HCT116 (cell line): Measurements from ENCODE around the gene DIP2C. TPM values are rescaled to one million over a fixed set of nuclear protein-coding genes. Genes with fewer than 3 reads are reported as not detected.

Source experiments
- ATAC-seq: fragments of 200-7000 bp; cut with Tn5 transposase; 2 replicates; pipeline ENCODE4 v1.9.1; 2020; ENCODE audit warnings: mild to moderate bottlenecking, moderate library complexity
- BruUV-seq: library from RNA; stranded (reverse); fragments of 400-500 nt; replicated peaks from 2 replicates; lab custom pipeline; 2021; lab: Mats Ljungman, UMichigan
- CTCF ChIA-PET: fragments of 300-600 bp; sonication (Branson Sonifier 250); formaldehyde crosslinking; loops from one replicate; lab custom pipeline; 2021; ENCODE audit warnings: antibody characterized with exemption; lab: Charles Lee
- POLR2A ChIA-PET: fragments of 300-600, 350-600 bp; sonication (Branson Sonifier 250); formaldehyde crosslinking; loops from one replicate; lab custom pipeline; 2021; ENCODE audit warnings: antibody characterized with exemption; lab: Charles Lee
- RAD21 ChIA-PET, 2 experiments: fragments of 300-600 bp; sonication (Branson Sonifier 250); formaldehyde crosslinking; loops; one replicate each; lab custom pipeline; 2023; ENCODE audit warnings: low total read pairs in 2 of 2; ENCODE audit not compliant: uncharacterized antibody in 2 of 2, unreplicated experiment in 2 of 2, low non-redundant PET in 1 of 2; lab: Charles Lee
- DNase-seq: peaks from one replicate; pipeline ENCODE4 v3.0.0-alpha.2; 2010; ENCODE audit warnings: low read depth, low spot score
- H2AFZ ChIP-seq: fragments of 200-600 bp; shearing (Covaris generic), sonication (generic); 2 replicates; pipeline ENCODE4 v1.6.1; 2017; ENCODE audit warnings: low read depth, mixed run types, mixed read lengths, antibody characterized with exemption, low read length; ENCODE audit not compliant: poor library complexity, severe bottlenecking
- H3K27ac ChIP-seq: 2 replicates; pipeline ENCODE4 v1.5.1; 2012; ENCODE audit warnings: low read depth, low read length
- H3K27me3 ChIP-seq: fragments of 200-600 bp; sonication (generic); 2 replicates; pipeline ENCODE4 v1.6.1; 2016; ENCODE audit warnings: mixed run types, low read length, mixed read lengths; ENCODE audit not compliant: insufficient read depth
- H3K36me3 ChIP-seq, 2 experiments: fragments of 200-500 bp in 1 of 2; fragments of 200-600 bp in 1 of 2; sonication (Bioruptor generic) in 1 of 2; sonication (generic) in 1 of 2; 2 replicates each; pipeline versions ENCODE4 v1.5.1 to v1.6.1; 2014 to 2016; ENCODE audit warnings: low read length in 2 of 2, inconsistent platforms in 1 of 2, mixed read lengths in 1 of 2, mixed run types in 1 of 2; ENCODE audit not compliant: insufficient read depth in 2 of 2, control insufficient read depth in 1 of 2
- H3K4me1 ChIP-seq, 2 experiments: fragments of 200-600 bp in 1 of 2; sonication (generic) in 1 of 2; 2 replicates each; pipeline versions ENCODE4 v1.5.1 to v1.6.1; 2012 to 2017; ENCODE audit warnings: low read length in 2 of 2, inconsistent platforms in 1 of 2, mild to moderate bottlenecking in 1 of 2, mixed read lengths in 1 of 2, mixed run types in 1 of 2, moderate library complexity in 1 of 2; ENCODE audit not compliant: insufficient read depth in 2 of 2, control insufficient read depth in 1 of 2
- H3K4me2 ChIP-seq: fragments of 200-600 bp; sonication (generic); 2 replicates; pipeline ENCODE4 v1.6.1; 2017; ENCODE audit warnings: mixed run types, low read length, mixed read lengths
- H3K4me3 ChIP-seq, 2 experiments: fragments of 200-600 bp in 1 of 2; sonication (generic) in 1 of 2; replicated peaks in 1 of 2; 2 replicates each; pipeline ENCODE4 v1.5.1; 2011 to 2016; ENCODE audit warnings: low read length in 2 of 2, control low read depth in 1 of 2, low read depth in 1 of 2, mild to moderate bottlenecking in 1 of 2, mixed read lengths in 1 of 2, mixed run types in 1 of 2
- H3K79me2 ChIP-seq: fragments of 200-600 bp; sonication (generic); 2 replicates; pipeline ENCODE4 v1.6.1; 2017; ENCODE audit warnings: mild to moderate bottlenecking, mixed run types, low read length, moderate library complexity, mixed read lengths; ENCODE audit not compliant: insufficient read depth
- H3K9ac ChIP-seq: fragments of 200-600 bp; sonication (generic); 2 replicates; pipeline ENCODE4 v1.6.1; 2016; ENCODE audit warnings: low read length, mixed read lengths
- H3K9me2 ChIP-seq: fragments of 200-600 bp; sonication (generic), shearing (Covaris generic); 2 replicates; pipeline ENCODE4 v1.6.1; 2017; ENCODE audit warnings: mixed run types, mild to moderate bottlenecking, moderate library complexity; ENCODE audit not compliant: insufficient read depth
- H3K9me3 ChIP-seq, 2 experiments: fragments of 200-500 bp in 1 of 2; fragments of 200-600 bp in 1 of 2; sonication (Bioruptor generic) in 1 of 2; sonication (generic) in 1 of 2; 2 replicates each; pipeline ENCODE4 v1.6.1; 2014 to 2017; ENCODE audit warnings: low read length in 2 of 2, mixed read lengths in 2 of 2, inconsistent platforms in 1 of 2, low read depth in 1 of 2, mild to moderate bottlenecking in 1 of 2, mixed run types in 1 of 2, moderate library complexity in 1 of 2; ENCODE audit not compliant: control insufficient read depth in 1 of 2, insufficient read depth in 1 of 2
- H4K20me1 ChIP-seq: fragments of 200-600 bp; sonication (generic), shearing (Covaris generic); 2 replicates; pipeline ENCODE4 v1.6.1; 2017; ENCODE audit warnings: mixed run types, mild to moderate bottlenecking, moderate library complexity; ENCODE audit not compliant: insufficient read depth
- CBX3 ChIP-seq: IDR thresholded peaks from 2 replicates; pipeline ENCODE4 v1.6.1; 2012; ENCODE audit warnings: low read depth
- CTCF ChIP-seq, 3 experiments: fragments of 200-600 bp in 1 of 3; sonication (generic) in 1 of 3; IDR thresholded peaks in 2 of 3; conservative IDR thresholded peaks in 1 of 3; 2 replicates each; pipeline ENCODE4 v1.5.1; 2012 to 2017; ENCODE audit warnings: low read depth in 2 of 3, low read length in 2 of 3, antibody characterized with exemption in 1 of 3, borderline replicate concordance in 1 of 3, control low read depth in 1 of 3, mild to moderate bottlenecking in 1 of 3, mixed read lengths in 1 of 3, mixed run types in 1 of 3, moderate library complexity in 1 of 3; ENCODE audit not compliant: insufficient read depth in 1 of 3
- EGR1 ChIP-seq: IDR thresholded peaks from 2 replicates; pipeline ENCODE4 v1.6.1; 2012; ENCODE audit warnings: low read depth
- FOSL1 ChIP-seq: IDR thresholded peaks from 2 replicates; pipeline ENCODE4 v1.6.1; 2012; ENCODE audit warnings: low read depth
- SP1 ChIP-seq: IDR thresholded peaks from 2 replicates; pipeline ENCODE4 v1.6.1; 2012; ENCODE audit warnings: low read depth
- TCF7L2 ChIP-seq: IDR thresholded peaks from 2 replicates; pipeline ENCODE4 v1.7.0; 2011; ENCODE audit warnings: borderline replicate concordance, inconsistent platforms; ENCODE audit not compliant: insufficient read depth, insufficient read length; ENCODE audit errors: extremely low read depth
- YY1 ChIP-seq: IDR thresholded peaks from 2 replicates; pipeline ENCODE4 v1.6.1; 2011; ENCODE audit warnings: low read length, low read depth, moderate library complexity, mild to moderate bottlenecking; ENCODE audit not compliant: insufficient replicate concordance; ENCODE audit errors: extremely low read depth
- intact Hi-C: fragments of 100-400 bp; cut with micrococcal nuclease; formaldehyde crosslinking; loops from 2 replicates; pipeline ENCODE4 v1.10.0; 2022
- total RNA-seq: library from RNA; stranded (reverse); gene quantifications from one replicate; pipeline ENCODE4 v1.2.1, GENCODE V29; 2021; ENCODE audit not compliant: unreplicated experiment
- TF ChIP-seq, protein P1 (sequence below): IDR thresholded peaks from 2 replicates; pipeline ENCODE4 v1.6.1; 2011; ENCODE audit warnings: mild to moderate bottlenecking, low read length, moderate library complexity; ENCODE audit not compliant: insufficient replicate concordance; ENCODE audit errors: extremely low read depth

Gene DIP2C
- total RNA-seq, 1 experiment from 2014 or later = 15.4 TPM

- ChIA-PET POLR2A (no interaction called here), CTCF (no interaction called here), RAD21 (no interaction called here)
- Histone ChIP-seq H3K27me3 (no peaks in the 10 kb centered on the region), H3K4me1 (peaks cover 0 to 10% of the 10 kb centered on the region in 2 experiments; a peak in 2 of 4 replicates), H2AFZ (no peak overlapping the region), H3K79me2 (no peaks in the 10 kb centered on the region), H3K9me3 (no peaks in the 10 kb centered on the region), H3K9me2 (no peaks in the 10 kb centered on the region), H3K4me3 (no peak overlapping the region), H3K4me2 (no peak overlapping the region), H3K27ac (no peak overlapping the region), H4K20me1 (no peaks in the 10 kb centered on the region), H3K36me3 (no peaks in the 10 kb centered on the region), H3K9ac (no peak overlapping the region)
- TF ChIP-seq FOSL1 (no peak), TCF7L2 (no peak), SP1 (no peak), YY1 (no peak), EGR1 (no peak), CBX3 (no peak), CTCF (IDR thresholded peaks at IDR 0.05 in 2 of 3, conservative IDR thresholded peaks at IDR 0.05 in 1 of 3; ENCODE audit: borderline replicate concordance in 1 of 3, insufficient read depth in 1 of 3, low read depth in 2 of 3, low read length in 2 of 3) (no peak)
- TF ChIP-seq, protein P1, sequence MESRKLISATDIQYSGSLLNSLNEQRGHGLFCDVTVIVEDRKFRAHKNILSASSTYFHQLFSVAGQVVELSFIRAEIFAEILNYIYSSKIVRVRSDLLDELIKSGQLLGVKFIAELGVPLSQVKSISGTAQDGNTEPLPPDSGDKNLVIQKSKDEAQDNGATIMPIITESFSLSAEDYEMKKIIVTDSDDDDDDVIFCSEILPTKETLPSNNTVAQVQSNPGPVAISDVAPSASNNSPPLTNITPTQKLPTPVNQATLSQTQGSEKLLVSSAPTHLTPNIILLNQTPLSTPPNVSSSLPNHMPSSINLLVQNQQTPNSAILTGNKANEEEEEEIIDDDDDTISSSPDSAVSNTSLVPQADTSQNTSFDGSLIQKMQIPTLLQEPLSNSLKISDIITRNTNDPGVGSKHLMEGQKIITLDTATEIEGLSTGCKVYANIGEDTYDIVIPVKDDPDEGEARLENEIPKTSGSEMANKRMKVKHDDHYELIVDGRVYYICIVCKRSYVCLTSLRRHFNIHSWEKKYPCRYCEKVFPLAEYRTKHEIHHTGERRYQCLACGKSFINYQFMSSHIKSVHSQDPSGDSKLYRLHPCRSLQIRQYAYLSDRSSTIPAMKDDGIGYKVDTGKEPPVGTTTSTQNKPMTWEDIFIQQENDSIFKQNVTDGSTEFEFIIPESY = no peak
- no peak for DNase-seq
- intact Hi-C loops = no loop called here
- BruUV-seq = no TSS peak
- no peak for ATAC-seq
Observed at GRCh38 chr10:441659-442058, 247.8 kb downstream of the DIP2C start.
